Measurements from ENCODE around the gene SAP25. TPM values are rescaled to one million over a fixed set of nuclear protein-coding genes. Genes with fewer than 3 reads are reported as not detected.
"Not testable (repeated sequence)": the region's sequence is repeated elsewhere in the genome, so short reads cannot be mapped to it uniquely, and the experiment has no call there.

SAP25 gene
- total RNA-seq, 1 donor from 2014 or later = 0.86 TPM

GRCh38 chr7:100577103-100577502, 3.4 kb upstream of the SAP25 start:
- ATAC-seq = no peak

DNA sequence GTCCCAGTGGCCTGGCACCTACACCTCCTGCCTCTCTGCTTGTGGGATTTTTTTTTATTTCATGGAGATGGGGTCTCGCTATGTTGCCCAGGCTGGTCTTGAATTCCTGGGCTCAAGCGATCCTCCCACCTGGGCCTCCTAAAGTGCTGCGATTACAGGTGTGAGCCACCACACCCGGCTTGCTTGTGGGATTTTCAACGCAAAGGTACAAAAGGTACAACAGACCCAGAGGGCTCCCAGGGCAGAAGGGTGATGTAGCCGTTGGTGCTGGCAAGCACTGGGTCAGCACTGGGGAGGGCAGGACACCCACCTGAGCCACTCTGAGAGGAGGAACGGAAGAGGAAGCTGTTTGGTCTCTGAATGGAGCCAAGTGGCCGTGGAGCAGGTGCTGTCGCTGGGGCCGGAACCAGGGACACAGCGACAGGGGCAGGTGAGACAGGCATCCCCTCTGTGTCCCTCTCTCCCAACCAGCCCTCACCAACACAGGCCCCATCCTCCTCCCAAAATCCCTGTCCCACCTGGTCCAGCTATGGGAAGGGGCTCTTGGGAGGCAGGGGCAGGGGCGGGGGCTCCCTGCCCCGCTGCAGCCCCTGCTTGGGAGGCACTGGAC, 2.8 kb upstream of the SAP25 start:
- no peak for DNase-seq (ENCODE audit: low spot score)
- no peak for ATAC-seq

More at GRCh38 chr7:100577103-100577502, 3.4 kb upstream of the SAP25 start:
- DNase-seq (ENCODE audit: low spot score) = no peak

- ATAC-seq = peak; percentile 21
- DNase-seq (ENCODE audit: low spot score) = peak; percentile 68
Measured at GRCh38 chr7:100575746-100576383, 2.2 kb upstream of the SAP25 start.

- ATAC-seq = peak; percentile 69
Measured at GRCh38 chr7:100575206-100575631, 1.5 kb upstream of the SAP25 start.

GRCh38 chr7:100574362-100575205, 884 bp upstream of the SAP25 start:
- ATAC-seq (no peak), DNase-seq (ENCODE audit: low spot score) (peak; percentile 50)

More at GRCh38 chr7:100575206-100575631, 1.5 kb upstream of the SAP25 start:
- DNase-seq (ENCODE audit: low spot score) = peak; percentile 95

DNA sequence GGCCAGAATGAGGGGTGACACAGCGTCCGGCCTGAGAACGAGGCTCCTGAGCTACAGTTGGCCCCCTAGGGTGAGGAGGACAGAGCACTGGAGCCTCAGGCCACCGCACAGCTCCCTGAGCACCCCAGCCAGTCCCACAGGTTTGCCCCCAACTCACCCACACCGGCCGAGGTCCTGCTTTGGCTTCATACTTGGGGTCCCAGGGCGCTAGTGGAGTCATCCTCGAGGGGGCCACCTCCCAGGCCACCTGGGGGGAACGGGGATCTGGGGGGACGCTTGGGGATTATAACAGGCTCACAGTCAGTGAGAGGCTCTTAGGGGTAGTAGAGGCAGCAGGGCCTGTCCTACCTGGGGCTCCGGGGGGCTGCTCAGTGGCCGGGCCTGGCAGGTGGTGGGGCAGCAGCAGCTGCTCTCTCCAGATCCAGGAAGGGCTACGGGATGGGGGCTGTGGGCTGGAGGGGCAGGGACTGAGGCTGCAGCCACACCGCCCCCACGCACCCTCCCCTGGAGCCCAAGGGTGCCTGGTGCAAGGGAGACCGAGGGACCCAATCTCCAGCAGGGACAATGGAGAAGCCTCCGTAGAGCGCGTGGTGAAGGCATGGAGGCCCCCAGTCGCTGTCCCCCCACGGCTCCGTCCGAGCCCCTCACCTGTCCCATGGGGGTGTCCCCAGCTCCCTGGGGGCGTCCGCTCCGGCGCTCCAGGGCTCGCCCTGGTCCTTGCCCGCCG, 588 bp downstream of the SAP25 start:
- ATAC-seq = no peak

GRCh38 chr7:100572281-100572948, 1.3 kb downstream of the SAP25 start:
- no peak for DNase-seq (ENCODE audit: low spot score)
- ATAC-seq = no peak

More for the DNA sequence above, 588 bp downstream of the SAP25 start:
- no peak for DNase-seq (ENCODE audit: low spot score)

- DNase-seq (ENCODE audit: low spot score) (no peak), ATAC-seq (no peak)
Measured at GRCh38 chr7:100571829-100572116, 1.9 kb downstream of the SAP25 start.

GRCh38 chr7:100570954-100571828, 2.5 kb downstream of the SAP25 start:
- DNase-seq (ENCODE audit: low spot score) (peak; percentile 73), ATAC-seq (no peak)

GRCh38 chr7:100568896-100569844, 4.5 kb downstream of the SAP25 start:
- ATAC-seq (peak; percentile 54), DNase-seq (ENCODE audit: low spot score) (peak; percentile 96)

DNA sequence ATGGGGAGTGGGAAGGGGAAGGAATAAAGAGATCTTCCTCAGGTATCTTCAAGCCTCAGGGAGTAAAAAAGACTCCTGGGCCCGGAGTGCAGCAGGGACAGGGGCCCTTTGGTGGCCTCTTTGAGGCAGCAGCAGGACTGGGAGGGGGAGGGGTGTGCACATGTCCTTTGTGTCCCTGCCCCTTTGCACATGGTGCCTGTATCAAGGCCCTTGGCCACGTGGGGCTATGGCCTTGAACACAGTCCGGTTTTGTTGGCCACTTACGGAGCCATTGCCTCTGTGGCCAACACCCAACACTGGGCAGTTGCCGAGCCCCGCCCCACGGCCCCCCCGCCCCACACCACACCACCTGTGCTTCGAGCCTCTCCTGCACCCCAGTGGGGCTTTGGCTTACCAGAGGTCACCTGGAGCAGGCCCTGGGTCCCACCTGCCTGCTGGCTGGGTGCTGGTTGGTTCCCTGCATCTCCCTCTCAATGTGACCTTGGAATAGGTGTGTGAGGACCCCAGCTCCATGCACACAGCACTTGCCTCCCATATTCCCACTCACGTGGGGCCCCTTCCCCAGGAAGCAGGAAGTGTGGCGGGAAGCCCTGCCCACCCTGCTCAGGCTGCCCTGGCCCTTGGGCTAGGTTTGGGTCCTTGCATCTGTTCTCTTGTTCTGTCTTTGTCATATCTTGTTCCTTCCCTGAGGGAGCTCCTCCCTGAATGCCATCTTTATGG, 5.4 kb downstream of the SAP25 start:
- peak; percentile 98 for DNase-seq (ENCODE audit: low spot score)
- peak; percentile 44 for ATAC-seq

DNA sequence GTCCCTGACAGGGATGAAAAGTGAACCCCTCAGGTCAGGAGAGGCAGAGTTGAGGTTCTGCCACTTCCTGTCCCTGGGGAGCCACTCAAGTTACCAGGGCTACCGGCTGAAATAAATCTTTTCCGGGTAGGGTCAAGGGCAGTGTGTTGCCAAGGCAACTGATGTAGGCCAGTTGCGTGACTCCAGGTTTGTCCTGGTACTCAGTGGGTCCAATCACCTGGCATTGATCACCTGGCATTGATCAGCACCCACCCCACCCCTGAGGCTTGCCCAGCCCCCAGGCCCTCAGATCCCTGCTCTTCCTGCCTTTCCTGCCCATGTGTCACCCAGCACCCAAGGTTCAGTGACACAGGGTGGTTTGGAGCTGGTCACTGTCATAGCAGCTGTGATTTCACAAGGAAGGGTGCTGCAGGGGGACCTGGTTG, 5.9 kb downstream of the SAP25 start:
- ATAC-seq (peak; percentile 12), DNase-seq (ENCODE audit: low spot score) (peak; percentile 88)

DNA sequence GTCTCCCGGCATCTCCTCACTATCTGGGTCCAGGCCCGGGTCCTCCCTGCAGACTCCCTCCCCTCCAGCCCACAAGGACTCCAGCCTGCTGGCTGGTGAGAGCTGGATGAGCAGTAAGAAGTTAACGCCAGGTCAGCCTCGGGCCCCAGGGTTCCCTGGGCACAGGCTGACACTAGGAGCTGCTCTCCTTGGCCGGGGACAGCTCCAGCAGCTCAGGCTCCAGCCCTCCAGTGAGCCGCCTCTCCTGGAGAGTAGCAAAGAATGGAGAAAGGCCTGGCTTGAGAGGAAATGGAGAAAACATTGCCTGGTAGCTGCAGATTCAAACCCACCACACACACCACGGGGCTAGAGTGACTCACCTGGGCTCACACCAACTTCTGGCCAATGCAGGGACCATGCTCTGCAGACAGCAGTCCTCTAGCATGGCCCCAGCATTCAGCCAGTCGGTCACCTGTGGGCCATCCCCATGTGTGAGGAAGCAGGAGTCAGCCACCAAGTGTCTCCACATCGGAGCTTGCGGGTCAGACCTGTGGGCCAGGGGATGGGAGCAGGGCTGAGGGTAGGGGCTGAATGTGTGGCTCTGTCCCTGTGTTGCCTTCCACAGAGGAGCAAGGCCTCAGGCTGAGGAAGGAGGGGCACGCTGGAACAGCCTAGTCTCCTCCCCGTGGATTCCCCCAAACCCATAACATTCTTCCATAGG, 6.5 kb downstream of the SAP25 start:
- ATAC-seq = no peak
- no peak for DNase-seq (ENCODE audit: low spot score)

- peak; percentile 82 for DNase-seq (ENCODE audit: low spot score)
- ATAC-seq = peak; percentile 9
Measured at GRCh38 chr7:100566018-100566531, 7.6 kb downstream of the SAP25 start.

DNA sequence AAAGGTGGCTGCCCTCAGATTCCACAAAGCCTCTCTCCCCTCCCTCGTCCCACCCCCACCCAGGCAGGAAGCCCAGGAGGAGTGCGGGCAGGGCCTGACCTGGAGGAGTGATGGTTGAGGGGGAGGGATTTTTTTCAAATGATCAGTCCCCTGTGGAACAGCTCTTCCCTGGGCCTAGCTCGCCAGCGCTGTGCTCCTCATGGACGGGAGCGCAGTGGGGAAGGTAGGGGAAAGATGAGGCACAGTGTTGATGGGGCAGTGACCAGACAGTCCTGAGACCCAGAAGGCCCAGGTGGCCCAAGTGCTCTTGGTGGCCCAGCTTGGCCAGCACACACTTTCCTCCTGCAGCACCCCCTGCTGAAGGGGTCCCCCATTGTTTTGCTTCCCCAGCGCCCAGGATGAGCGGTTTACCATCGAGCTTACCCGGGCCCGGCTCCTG, 8.5 kb downstream of the SAP25 start:
- DNase-seq (ENCODE audit: low spot score) = peak; percentile 80
- ATAC-seq = peak; percentile 2

DNA sequence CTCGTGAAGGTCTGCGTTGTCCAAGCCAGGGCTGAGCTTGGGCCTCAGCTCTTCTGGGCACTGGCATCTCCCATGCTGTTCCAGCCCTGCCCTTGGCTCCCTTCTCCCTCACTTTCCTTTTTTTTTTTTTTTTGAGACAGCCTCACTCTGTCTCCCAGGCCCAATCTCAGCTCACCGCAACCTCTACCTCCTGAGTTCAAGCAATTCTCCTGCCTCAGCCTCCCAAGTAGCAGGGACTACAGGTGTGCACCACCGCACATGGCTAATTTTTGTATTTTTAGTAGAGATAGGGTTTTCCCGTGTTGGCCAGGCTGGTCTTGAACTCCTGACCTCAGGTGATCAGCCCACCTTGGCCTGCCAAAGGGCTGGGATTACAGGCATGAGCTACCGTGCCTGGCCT, 9.3 kb downstream of the SAP25 start:
- DNase-seq (ENCODE audit: low spot score) = not testable (repeated sequence)

More for the DNA sequence above, 9.3 kb downstream of the SAP25 start:
- not testable (repeated sequence) for ATAC-seq

All from left lobe of liver (tissue), 2 donors.